Loucy (cell line): ENCODE results near the gene PTCSC3.

Experiments
- EZH2phosphoT487 ChIP-seq: fragments of 200-600 bp; IDR thresholded peaks from 2 replicates; pipeline ENCODE4 v1.6.1; 2018; ENCODE audit warnings: antibody characterized with exemption, mild to moderate bottlenecking, moderate library complexity, borderline replicate concordance
- TF ChIP-seq, protein P1 (sequence below): fragments of 200-600 bp; sonication (generic); conservative IDR thresholded peaks from 2 replicates; pipeline ENCODE4 v1.5.1; 2014; ENCODE audit warnings: mild to moderate bottlenecking, antibody characterized with exemption, low read length

DNA sequence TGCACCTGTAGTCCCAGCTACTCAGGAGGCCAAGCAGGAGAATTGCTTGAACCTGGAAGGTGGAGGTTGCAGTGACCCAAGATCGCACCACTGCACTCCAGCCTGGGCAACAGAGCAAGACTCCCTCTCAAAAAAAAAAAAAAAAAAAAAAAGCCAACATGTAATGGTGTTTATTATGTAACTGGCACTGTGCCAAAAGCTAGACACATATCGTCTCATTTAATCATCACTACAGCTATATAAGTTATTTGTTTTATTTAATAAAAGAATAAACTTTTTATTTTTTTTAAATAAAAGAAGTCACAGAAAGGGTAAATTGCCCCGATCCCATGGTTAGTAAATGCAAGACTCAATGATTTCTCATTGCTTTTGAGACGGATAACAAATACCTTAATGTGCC lies 76.9 kb downstream of the PTCSC3 start:
- TF ChIP-seq, protein P1, sequence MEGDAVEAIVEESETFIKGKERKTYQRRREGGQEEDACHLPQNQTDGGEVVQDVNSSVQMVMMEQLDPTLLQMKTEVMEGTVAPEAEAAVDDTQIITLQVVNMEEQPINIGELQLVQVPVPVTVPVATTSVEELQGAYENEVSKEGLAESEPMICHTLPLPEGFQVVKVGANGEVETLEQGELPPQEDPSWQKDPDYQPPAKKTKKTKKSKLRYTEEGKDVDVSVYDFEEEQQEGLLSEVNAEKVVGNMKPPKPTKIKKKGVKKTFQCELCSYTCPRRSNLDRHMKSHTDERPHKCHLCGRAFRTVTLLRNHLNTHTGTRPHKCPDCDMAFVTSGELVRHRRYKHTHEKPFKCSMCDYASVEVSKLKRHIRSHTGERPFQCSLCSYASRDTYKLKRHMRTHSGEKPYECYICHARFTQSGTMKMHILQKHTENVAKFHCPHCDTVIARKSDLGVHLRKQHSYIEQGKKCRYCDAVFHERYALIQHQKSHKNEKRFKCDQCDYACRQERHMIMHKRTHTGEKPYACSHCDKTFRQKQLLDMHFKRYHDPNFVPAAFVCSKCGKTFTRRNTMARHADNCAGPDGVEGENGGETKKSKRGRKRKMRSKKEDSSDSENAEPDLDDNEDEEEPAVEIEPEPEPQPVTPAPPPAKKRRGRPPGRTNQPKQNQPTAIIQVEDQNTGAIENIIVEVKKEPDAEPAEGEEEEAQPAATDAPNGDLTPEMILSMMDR: no peak
- no peak for TF ChIP-seq EZH2phosphoT487
